SK-N-MC (cell line): ENCODE measurements around the gene TLR9.

Experiments
- EZH2 ChIP-seq: fragments of 200-600 bp; sonication (generic); IDR thresholded peaks from one replicate; pipeline ENCODE4 v1.6.1; 2017; ENCODE audit warnings: antibody characterized with exemption
- FOXP2 ChIP-seq: optimal IDR thresholded peaks from 2 replicates; pipeline ENCODE3; 2011; ENCODE audit warnings: mild to moderate bottlenecking, moderate library complexity; ENCODE audit not compliant: insufficient read depth; ENCODE audit errors: extremely low read length, control extremely low read depth
- POLR2AphosphoS5 ChIP-seq: IDR thresholded peaks from 2 replicates; pipeline ENCODE4 v1.6.1; 2012; ENCODE audit warnings: mild to moderate bottlenecking, low read depth, low read length, borderline replicate concordance

GRCh38 chr3:52233108-52233591 is 7.7 kb upstream of the TLR9 start:
- no peak for TF ChIP-seq POLR2AphosphoS5
- TF ChIP-seq EZH2, result no peak
- TF ChIP-seq FOXP2, result no peak
